ENCODE data around the gene NAGK. TPM values are rescaled to one million over a fixed set of nuclear protein-coding genes. Genes with fewer than 3 reads are reported as not detected.
"Not testable (repeated sequence)": the region's sequence is repeated elsewhere in the genome, so short reads cannot be mapped to it uniquely, and the experiment has no call there.

Gene NAGK
- total RNA-seq, 1 experiment from 2014 or later, result 124 TPM

- DNase-seq (ENCODE audit: low read depth); in situ Hi-C loops (cut with HindIII; ENCODE audit: low pct_unique_long_range_greater_than_20kb, low sequenced_read_pairs): not testable (repeated sequence)
Observed at GRCh38 chr2:71092491-71093260, 24.2 kb downstream of the NAGK start.

DNA sequence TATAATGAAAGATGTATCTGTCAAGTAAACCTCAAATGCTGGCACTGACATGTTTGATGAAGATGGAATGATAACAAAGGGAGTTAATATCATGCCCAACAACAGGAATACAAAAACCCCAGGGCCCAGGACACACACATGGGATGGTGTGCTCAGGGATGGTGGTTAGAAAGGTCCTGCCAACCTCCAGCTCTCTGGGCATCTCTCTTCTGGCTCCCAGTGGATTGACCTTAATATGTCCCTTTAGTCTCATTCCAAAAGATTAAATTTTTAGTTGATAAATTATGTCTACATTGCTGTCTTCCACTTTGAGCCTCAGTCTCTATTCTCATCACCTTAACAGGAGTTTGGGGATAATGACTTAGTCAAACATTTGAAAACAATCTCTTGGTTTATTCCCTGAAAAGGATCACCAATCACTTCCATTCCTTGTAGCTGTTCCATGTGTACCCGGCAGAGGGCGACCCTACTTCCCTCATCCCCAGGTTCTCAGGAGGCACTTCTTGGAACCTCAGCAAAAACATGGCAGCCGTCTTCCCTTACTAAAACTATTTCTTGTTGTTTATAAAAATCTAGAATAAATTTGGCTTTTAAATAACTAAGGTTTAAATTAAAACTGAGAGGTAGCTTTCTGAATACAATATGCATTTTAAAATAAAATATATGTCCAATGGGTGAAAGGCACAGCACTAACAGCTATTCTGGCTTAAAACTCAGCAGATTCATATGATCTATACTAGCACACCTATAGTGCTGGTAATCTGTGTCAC, 31.9 kb downstream of the NAGK start:
- in situ Hi-C loops (cut with HindIII; ENCODE audit: low pct_unique_long_range_greater_than_20kb, low sequenced_read_pairs), result no loop called here
- peak; percentile 26 for DNase-seq (ENCODE audit: low read depth)

GRCh38 chr2:71101656-71102055, 33.2 kb downstream of the NAGK start:
- DNase-seq (ENCODE audit: low read depth), result no peak
- in situ Hi-C loops (cut with HindIII; ENCODE audit: low pct_unique_long_range_greater_than_20kb, low sequenced_read_pairs), result no loop called here

- no peak for DNase-seq (ENCODE audit: low read depth)
- in situ Hi-C loops (cut with HindIII; ENCODE audit: low pct_unique_long_range_greater_than_20kb, low sequenced_read_pairs), result no loop called here
Observed at GRCh38 chr2:71102981-71103681, 34.7 kb downstream of the NAGK start.

DNA sequence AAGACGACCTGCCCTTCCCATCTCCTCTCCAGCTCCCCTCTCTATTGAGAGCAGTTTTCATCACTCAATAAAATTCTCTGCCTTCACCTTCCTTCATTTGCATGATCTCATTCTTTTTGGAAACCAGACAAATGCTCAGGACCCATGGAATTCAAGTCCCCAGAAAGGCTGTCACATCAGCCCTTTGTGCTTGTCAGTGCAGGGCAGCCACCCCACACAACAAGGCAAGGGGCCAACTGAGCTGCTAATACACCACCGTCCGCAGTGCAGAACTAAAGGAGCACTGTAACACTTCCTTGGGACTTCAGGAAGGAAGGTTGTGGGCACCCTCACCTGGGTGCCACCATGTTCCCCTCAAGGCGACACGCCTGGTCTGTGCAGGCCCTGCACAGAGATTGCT, 35.4 kb downstream of the NAGK start:
- in situ Hi-C loops (cut with HindIII; ENCODE audit: low pct_unique_long_range_greater_than_20kb, low sequenced_read_pairs), result no loop called here
- no peak for DNase-seq (ENCODE audit: low read depth)

DNA sequence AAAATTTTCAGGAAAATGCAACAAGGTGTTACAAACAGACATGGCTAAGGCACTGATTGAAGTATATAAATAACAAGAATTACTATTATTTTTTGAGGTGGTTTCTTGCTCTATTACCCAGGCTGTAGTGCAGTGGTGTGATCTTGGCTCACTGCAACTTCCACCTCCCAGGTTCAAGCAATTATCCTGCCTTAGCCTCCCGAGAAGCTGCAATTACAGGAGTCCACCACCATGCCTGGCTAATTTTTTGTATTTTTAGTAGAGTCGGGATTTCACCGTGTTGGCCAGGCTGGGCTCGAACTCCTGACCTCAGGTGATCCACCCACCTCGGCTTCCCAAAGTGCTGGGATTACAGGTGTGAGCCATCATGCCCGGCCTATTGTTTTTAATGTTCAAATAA, 38.0 kb downstream of the NAGK start:
- DNase-seq (ENCODE audit: low read depth); in situ Hi-C loops (cut with HindIII; ENCODE audit: low pct_unique_long_range_greater_than_20kb, low sequenced_read_pairs): not testable (repeated sequence)

GRCh38 chr2:71108091-71108490, 39.6 kb downstream of the NAGK start:
- in situ Hi-C loops (cut with HindIII; ENCODE audit: low pct_unique_long_range_greater_than_20kb, low sequenced_read_pairs), result no loop called here

DNA sequence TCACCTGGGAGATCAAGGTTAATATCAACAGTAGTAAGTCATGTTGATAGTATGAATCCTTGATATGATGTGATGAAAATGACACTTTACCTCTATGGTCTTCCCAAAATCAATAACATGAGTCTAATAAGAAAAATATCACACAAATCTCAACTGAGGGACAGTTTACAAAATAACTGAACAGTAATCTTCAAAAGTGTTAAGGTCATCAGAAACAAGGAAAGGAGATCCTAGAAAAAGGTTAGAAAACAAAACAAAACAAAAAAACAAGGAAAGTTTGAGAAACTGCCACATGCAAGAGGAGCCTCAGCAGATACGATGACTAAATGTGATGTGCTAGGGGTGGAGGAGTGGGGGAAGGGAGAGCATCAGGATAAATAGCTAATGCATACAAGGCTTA, 45.4 kb downstream of the NAGK start:
- DNase-seq (ENCODE audit: low read depth), result no peak
- in situ Hi-C loops (cut with HindIII; ENCODE audit: low pct_unique_long_range_greater_than_20kb, low sequenced_read_pairs), result no loop called here

More at GRCh38 chr2:71108091-71108490, 39.6 kb downstream of the NAGK start:
- DNase-seq (ENCODE audit: low read depth), result no peak

- in situ Hi-C loops (cut with HindIII; ENCODE audit: low pct_unique_long_range_greater_than_20kb, low sequenced_read_pairs), result no loop called here
- DNase-seq (ENCODE audit: low read depth), result no peak
Observed at GRCh38 chr2:71117063-71117462, 48.6 kb downstream of the NAGK start.

DNA sequence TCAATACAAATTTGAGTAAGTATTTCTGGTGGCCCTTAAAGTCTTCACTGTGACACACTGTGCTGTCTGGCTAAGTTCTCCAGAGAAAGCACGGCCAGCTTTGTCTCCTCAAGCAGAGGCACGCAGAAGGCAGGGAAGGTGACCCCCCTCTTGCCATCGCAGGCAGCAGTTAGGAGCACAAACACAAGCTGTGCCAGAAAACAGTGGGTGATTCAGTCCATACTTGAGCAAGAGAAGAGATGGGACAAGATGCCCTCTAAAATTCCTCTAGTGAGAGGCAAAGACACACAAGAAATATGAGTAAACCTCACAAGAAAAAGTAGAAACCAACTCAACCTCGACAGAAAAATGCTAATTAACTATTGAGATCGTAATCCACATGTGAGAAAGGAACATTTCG, 51.7 kb downstream of the NAGK start:
- in situ Hi-C loops (cut with HindIII; ENCODE audit: low pct_unique_long_range_greater_than_20kb, low sequenced_read_pairs), result no loop called here
- DNase-seq (ENCODE audit: low read depth), result no peak

DNA sequence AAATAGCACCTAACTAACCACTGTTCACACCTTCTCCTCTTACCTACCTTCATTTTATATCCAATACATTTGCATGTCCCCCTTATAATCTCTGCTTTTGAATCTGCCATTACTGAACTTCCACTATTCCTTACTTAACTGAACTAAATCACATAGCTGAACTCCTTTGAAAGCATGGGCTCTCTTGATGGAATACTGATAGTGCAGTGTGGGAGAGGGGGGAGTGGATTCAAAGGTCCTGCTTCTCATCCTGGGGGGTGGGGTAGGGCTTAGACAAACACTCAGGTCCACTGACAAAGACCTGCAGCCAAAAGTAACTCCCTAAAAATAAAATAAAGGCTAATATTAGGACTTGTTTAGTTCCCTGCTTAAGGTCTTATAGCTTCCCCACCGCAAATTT, 53.0 kb downstream of the NAGK start:
- DNase-seq (ENCODE audit: low read depth), result no peak
- in situ Hi-C loops (cut with HindIII; ENCODE audit: low pct_unique_long_range_greater_than_20kb, low sequenced_read_pairs), result no loop called here

DNA sequence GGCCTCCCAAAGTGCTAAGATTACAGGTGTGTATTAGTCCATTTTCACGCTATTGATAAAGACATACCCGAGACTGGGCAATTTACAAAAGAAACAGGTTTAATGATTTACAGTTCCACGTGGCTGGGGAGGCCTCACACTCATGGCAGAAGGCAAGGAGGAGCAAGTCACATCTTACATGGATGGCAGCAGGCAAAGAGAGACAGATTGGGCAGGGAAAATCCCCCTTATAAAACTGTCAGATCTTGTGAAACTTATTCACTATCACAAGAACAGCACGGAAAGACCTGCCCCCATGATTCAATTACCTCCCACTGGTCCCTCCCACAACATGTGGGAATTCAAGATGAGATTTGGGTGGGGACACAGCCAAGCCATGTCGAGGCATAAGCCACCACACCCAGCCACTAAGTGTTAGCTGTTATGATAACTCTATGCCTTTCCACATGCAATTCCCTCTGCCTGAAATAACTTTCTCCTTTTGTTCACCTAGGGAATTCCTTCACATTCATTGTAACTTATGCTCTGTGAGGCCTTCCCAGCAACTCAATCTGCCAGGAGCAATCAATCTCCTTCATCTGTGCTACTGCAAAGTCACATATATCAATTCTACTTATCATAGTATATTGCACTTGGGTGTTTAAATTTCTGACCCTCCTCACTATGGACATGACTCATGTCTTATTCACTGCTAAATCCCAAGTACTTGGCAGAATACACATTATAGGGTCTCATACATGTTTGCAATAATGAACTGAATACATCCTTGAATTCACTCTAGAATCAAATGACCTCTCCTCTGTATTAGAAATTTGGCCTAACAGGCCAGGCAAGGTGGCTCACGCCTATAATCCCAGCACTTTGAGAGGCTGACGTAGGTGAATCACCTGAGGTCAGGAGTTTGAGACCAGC, 54.2 kb downstream of the NAGK start:
- no peak for DNase-seq (ENCODE audit: low read depth)
- in situ Hi-C loops (cut with HindIII; ENCODE audit: low pct_unique_long_range_greater_than_20kb, low sequenced_read_pairs), result no loop called here

GRCh38 chr2:71125506-71126294, 57.3 kb downstream of the NAGK start:
- DNase-seq (ENCODE audit: low read depth), result no peak
- in situ Hi-C loops (cut with HindIII; ENCODE audit: low pct_unique_long_range_greater_than_20kb, low sequenced_read_pairs), result no loop called here

- in situ Hi-C loops (cut with HindIII; ENCODE audit: low pct_unique_long_range_greater_than_20kb, low sequenced_read_pairs), result no loop called here
Observed at GRCh38 chr2:71126957-71127356, 58.5 kb downstream of the NAGK start.

More at GRCh38 chr2:71126957-71127356, 58.5 kb downstream of the NAGK start:
- DNase-seq (ENCODE audit: low read depth), result no peak
